ENCODE data around the gene OBSL1.

GRCh38 chr2:219527472-219527871 lies 43.9 kb downstream of the OBSL1 start:
- TF ChIP-seq, protein P1, sequence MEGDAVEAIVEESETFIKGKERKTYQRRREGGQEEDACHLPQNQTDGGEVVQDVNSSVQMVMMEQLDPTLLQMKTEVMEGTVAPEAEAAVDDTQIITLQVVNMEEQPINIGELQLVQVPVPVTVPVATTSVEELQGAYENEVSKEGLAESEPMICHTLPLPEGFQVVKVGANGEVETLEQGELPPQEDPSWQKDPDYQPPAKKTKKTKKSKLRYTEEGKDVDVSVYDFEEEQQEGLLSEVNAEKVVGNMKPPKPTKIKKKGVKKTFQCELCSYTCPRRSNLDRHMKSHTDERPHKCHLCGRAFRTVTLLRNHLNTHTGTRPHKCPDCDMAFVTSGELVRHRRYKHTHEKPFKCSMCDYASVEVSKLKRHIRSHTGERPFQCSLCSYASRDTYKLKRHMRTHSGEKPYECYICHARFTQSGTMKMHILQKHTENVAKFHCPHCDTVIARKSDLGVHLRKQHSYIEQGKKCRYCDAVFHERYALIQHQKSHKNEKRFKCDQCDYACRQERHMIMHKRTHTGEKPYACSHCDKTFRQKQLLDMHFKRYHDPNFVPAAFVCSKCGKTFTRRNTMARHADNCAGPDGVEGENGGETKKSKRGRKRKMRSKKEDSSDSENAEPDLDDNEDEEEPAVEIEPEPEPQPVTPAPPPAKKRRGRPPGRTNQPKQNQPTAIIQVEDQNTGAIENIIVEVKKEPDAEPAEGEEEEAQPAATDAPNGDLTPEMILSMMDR (IDR thresholded peaks at IDR 0.05): no peak
- TF ChIP-seq REST (IDR thresholded peaks at IDR 0.05; ENCODE audit: insufficient read depth in 1 of 2, low read depth in 2 of 2, low read length in 1 of 2) (no peak), POLR2AphosphoS5 (IDR thresholded peaks at IDR 0.05; ENCODE audit: low read depth, low read length) (no peak)

Data from Panc1 (cell line).